ENCODE measurements around the gene GBP1.
"Not testable (repeated sequence)": the region's sequence is repeated elsewhere in the genome, so short reads cannot be mapped to it uniquely, and the experiment has no call there.

GBP1 gene

DNA sequence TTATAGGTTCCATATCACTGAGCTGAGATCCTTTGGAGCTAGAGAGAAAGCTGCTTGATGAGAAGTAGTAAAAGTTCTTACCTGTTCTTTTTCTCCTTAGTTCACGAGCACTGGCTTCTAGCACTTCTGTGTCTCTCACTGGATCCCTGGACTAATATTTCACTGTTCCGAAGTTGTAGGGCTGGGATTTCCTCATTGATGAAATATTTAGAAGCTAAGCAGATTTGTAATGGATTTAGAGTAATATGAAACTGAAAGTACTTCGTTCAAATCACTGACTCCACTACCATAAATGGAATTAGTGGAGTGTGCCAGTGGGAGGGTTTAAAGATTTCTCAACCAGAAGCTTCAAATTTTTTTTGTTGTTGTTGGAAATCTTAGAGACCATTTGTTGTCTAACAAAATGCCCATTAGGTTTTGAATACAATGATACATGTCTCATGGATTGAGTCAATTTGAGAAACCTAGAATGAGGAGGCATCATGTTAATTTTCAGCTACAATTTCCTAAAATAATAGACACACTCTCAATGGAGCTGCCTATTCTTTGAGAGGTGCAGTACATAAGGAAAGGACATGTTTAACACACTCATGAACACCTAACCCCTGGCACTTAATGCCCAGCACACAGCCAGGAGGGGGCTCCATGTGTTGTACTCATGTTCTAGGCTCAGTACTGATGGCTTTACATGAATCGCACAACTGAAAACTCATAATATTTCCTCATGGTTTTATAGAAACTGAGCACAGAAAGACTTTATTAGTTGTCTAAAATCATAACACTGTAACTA, at the start of gene GBP1:
TSS of gene GBP1 (minus strand) at position 130 of the 790 bp plus-strand sequence. CDS start 1,974 bp downstream, outside the sequence.
- DNase-seq (ENCODE audit: low read depth in 2 of 2), result no peak

GRCh38 chr1:89114662-89115061, 49.7 kb upstream of the GBP1 start:
- no peak for DNase-seq (ENCODE audit: low read depth in 2 of 2)

GRCh38 chr1:89112871-89113613, 48.0 kb upstream of the GBP1 start:
- DNase-seq (ENCODE audit: low read depth in 2 of 2), result no peak

- DNase-seq (ENCODE audit: low read depth in 2 of 2), result no peak
Observed at GRCh38 chr1:89104687-89105086, 39.7 kb upstream of the GBP1 start.

DNA sequence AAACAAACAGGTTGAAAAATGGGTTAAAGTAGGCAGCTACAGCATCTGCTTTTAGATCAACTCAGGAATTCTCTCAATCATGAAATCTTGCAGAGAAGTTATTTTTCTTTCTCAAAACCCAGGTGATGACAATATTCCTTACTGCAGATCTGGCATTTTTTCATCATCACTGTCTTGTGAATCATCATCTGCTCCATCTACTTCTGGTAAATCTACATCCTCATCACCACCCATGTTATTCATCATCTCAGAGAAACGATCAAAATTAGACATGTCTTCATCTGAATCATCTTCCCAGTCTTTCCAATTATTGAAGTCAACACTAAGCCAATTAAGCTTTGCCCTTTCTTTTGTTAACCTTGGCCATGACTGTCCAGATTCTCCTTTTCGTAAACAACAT, 39.1 kb upstream of the GBP1 start:
- no peak for DNase-seq (ENCODE audit: low read depth in 2 of 2)

GRCh38 chr1:89102021-89102420, 37.0 kb upstream of the GBP1 start:
- DNase-seq (ENCODE audit: low read depth in 2 of 2), result no peak

- no peak for DNase-seq (ENCODE audit: low read depth in 2 of 2)
Observed at GRCh38 chr1:89100412-89100811, 35.4 kb upstream of the GBP1 start.

DNA sequence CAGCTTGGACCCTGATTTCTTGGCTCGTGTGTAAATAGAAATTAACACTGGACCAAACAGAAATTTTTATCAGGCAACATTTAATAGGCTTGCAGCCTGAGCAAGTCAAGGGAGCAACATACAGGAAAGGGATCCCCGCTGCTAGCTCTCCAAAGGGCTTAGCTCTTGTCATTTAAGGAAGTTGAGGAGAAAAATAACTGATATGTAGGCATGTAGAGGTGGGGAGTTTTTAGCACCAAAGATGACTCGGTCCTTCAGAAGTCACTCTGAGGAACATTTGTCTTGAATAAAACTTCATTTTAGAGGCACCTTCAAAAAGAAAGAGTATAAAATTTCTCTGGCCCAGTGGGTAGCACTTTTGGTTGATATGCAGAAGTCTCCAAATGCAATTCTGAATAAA, 33.8 kb upstream of the GBP1 start:
- no peak for DNase-seq (ENCODE audit: low read depth in 2 of 2)

- DNase-seq (ENCODE audit: low read depth in 2 of 2), result no peak
Observed at GRCh38 chr1:89095737-89096136, 30.7 kb upstream of the GBP1 start.

GRCh38 chr1:89089962-89090361, 25.0 kb upstream of the GBP1 start:
- no peak for DNase-seq (ENCODE audit: low read depth in 2 of 2)

DNA sequence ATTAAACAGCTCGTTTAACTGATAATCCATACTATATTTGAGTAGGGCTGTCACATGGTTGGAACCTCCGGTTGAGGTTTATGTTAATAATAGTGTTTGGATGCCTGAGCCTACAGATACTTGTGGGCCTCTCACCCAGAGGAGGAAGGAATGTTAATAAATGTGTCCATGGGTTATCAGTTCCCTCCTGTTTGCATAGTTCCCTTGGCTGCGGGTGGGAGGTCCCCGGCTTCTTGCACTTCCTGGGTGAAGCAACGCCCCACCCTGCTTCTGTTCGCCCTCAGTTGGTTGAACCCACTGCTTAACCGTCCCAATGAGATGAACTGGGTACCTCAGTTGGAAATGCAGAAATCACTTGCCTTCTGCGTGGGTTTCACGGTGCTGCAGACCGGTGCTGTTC, 23.6 kb upstream of the GBP1 start:
- DNase-seq (ENCODE audit: low read depth in 2 of 2), result no peak

DNA sequence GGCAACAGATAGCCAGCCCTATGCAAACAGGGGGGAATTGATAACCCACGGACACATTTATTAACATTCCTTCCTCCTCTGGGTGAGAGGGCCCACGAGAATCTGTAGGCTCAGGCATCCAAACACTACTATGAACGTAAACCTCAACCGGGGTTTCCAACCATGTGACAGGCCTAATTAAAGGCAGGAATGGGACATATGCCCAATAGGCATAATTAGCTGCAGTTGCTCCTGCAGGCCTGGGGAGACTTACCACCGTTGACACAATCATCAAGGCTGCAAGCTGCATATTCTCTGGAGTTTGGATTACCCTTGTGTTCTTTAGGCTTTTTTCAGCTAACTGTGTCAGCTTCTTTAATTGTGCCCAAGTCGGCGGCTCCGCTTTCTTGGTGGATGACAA, 22.2 kb upstream of the GBP1 start:
- DNase-seq (ENCODE audit: low read depth in 2 of 2), result no peak

- no peak for DNase-seq (ENCODE audit: low read depth in 2 of 2)
Observed at GRCh38 chr1:89085781-89086180, 20.8 kb upstream of the GBP1 start.

- DNase-seq (ENCODE audit: low read depth in 2 of 2), result no peak
Observed at GRCh38 chr1:89081005-89081404, 16.0 kb upstream of the GBP1 start.

DNA sequence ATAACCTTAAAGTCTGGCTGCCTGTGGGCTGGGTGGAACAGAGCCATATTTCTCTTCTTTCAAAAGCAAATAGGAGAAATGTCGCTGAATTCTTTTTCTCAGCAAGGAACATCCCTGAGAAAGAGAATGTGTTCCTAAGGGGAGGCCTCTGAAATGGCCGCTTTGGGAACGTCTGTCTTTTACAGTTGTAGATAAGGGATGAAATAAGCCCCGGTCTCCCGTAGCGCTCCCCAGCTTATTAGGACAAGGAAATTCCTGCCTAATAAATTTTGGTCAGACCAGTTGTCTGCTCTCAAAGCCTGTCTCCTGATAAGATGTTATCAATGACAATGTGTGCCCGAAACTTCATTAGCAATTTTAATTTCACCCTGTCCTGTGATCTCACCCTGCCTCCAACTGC, 15.1 kb upstream of the GBP1 start:
- DNase-seq (ENCODE audit: low read depth in 2 of 2), result not testable (repeated sequence)

DNA sequence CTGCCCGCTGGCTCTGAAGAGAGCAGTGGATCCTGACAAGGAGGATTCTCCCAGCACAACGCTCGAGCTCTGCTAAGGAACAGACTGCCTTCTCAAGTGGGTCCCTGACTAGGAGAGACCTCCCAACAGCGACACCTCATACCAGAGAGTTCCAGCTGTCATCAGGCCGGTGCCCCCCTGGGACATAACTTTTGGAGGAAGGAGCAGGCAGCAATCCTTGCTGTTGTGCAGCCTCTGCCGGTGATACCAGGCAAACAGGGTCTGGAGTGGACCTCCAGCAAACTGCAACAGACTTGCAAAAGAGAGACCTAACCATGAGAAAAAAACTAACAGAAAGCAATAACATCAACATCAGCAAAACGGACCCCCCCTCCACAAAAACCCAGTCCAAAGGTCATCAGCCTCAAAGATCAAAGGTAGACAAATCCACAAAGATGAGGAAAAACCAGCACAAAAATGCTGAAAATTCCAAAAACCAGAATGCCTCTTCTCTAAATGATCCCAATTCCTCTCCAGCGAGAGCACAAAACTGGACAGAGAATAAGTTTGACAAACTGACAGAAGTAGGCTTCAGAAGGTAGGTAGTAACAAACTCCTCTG, 7.6 kb upstream of the GBP1 start:
- DNase-seq (ENCODE audit: low read depth in 2 of 2), result not testable (repeated sequence)

DNA sequence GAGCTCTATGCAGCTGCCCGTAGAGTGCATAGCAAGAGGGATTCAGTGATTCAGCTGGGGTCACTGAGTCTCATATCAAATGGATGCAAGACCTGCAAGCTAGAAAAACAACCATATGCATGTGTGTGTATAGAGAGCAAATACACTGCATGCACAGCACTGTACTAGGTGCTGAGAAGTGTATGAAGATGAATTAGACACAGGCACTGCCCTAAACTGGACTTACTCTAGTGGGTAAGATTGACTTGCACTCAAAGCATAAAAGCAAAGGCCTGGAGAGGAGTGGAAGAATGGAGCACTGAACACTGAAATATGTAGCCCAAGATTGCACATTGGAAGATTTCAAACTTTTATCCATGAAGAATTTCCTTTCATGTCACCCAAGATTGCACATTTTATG, 5.5 kb upstream of the GBP1 start:
- DNase-seq (ENCODE audit: low read depth in 2 of 2), result no peak

DNA sequence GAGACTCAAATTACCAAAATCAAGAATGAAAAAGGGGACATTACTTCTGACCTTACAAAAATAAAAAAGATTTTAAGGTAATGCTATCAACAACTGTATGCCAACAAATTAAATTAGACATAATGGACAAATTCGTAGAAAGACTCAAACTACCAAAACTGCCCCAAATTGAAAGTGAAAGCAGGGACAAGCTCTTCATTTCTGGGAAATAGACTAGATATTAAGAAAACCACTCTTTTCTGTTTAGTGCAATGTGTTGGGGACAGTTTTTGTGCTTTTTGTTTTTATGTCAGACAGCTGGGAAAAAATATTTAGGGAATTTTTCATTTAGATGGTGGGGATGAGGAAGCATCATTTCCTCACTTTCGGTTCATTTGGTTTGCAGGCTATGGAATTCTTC, 4.9 kb upstream of the GBP1 start:
- no peak for DNase-seq (ENCODE audit: low read depth in 2 of 2)

- no peak for DNase-seq (ENCODE audit: low read depth in 2 of 2)
Observed at GRCh38 chr1:89068291-89068690, 3.3 kb upstream of the GBP1 start.

DNA sequence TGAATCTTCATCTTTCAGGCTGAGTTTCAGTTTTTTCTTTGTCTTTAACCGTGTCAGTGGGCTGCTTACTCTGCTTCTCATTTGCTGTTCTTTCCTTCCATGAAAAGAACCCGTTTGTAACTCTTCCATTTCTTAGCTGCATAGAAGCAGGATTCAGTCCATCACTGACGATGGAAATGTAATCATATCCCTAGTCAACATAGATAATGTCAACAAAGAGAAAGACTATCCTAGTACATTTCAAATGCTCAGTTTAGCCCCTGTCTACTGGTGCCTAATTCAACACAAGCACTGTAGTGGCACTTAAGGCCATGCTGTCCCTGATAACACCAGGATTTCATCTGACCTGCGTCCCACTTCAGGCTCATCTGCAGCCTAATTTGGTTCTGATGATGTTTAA, 376 bp downstream of the GBP1 start:
- no peak for DNase-seq (ENCODE audit: low read depth in 2 of 2)

- no peak for DNase-seq (ENCODE audit: low read depth in 2 of 2)
Observed at GRCh38 chr1:89063094-89063493, 1.9 kb downstream of the GBP1 start.

DNA sequence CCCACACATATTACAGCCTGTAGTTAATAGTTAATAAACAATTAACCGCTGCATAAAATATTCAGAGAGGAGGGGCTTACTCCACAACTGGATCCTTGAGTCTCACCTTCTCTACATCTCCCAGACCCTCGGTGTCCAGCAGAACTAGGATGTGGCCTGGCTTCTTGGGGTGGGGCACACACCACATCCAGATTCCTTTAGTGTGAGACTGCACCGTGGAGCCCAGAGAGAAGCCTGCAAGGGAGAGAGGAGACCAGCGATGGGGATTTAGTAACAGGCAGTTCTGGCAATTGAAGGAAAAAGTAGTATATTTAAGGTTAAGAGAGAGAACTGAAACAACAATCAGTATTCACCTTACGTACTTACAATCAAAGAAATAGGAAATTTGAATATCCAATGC, 4.9 kb downstream of the GBP1 start:
- DNase-seq (ENCODE audit: low read depth in 2 of 2), result no peak

DNA sequence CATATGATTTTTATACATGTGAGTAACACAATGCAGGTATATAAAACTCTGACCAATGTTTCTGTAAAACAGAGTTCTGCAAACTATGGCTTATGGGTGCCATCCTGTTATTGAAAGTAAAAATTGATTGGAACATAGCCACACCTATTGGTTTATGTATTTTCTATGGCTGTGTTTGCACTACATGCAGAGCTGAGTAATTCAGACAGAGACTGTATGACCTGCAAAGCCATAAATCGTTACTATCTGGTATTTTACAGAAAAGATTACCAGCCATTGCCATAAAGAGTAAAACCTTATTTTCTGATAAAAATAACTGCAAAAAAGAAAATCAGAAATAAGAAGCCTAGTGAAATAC, 13.1 kb downstream of the GBP1 start:
- DNase-seq (ENCODE audit: low read depth in 2 of 2), result no peak

Measured in stimulated activated CD8-positive, alpha-beta memory T cell treated with anti-CD3 and anti-CD28 coated beads, Interleukin-2, amount 100 ng/mL, for 48 hours (primary cell).